IMR-90 (cell line): ENCODE measurements around the gene ZBTB4. TPM values are rescaled to one million over a fixed set of nuclear protein-coding genes. Genes with fewer than 3 reads are reported as not detected.
A peak's percentile ranks its signal among the peaks of the same experiment; 100 is the strongest.

Experiments
- ATAC-seq: fragments of 200-7000 bp; cut with Tn5 transposase; 2 replicates; pipeline ENCODE4 v1.9.1; 2020; ENCODE audit warnings: low read depth, mild to moderate bottlenecking, moderate library complexity
- BruUV-seq: library from RNA; stranded (reverse); fragments of 400-500 nt; replicated peaks from 2 replicates; lab custom pipeline; 2021; lab: Mats Ljungman, UMichigan
- CTCF ChIA-PET: fragments of 300-600 bp; formaldehyde crosslinking; extraction: SDS; loops from one replicate; lab custom pipeline; 2021; ENCODE audit warnings: antibody characterized with exemption; lab: Yijun Ruan, JAX
- POLR2A ChIA-PET: fragments of 300-600 bp; sonication (Branson Sonifier 250); formaldehyde crosslinking; loops from one replicate; lab custom pipeline; 2022; ENCODE audit warnings: antibody characterized with exemption; ENCODE audit not compliant: unreplicated experiment; lab: Charles Lee
- DNase-seq: peaks from one replicate; pipeline ENCODE4 v3.0.0; 2013
- H2AFZ ChIP-seq: replicated peaks from 2 replicates; pipeline ENCODE3; 2013; ENCODE audit warnings: low read length, mild to moderate bottlenecking; ENCODE audit not compliant: poor library complexity
- H2AK5ac ChIP-seq: 2 replicates; pipeline ENCODE4 v1.6.1; 2013; ENCODE audit warnings: low read depth, low read length, inconsistent platforms
- H2AK9ac ChIP-seq: replicated peaks from 2 replicates; pipeline ENCODE3; 2013; ENCODE audit warnings: mild to moderate bottlenecking, low read depth, low read length, moderate library complexity; ENCODE audit not compliant: poor library complexity
- H2BK120ac ChIP-seq: 2 replicates; pipeline ENCODE4 v1.6.1; 2013; ENCODE audit warnings: low read depth, low read length, inconsistent platforms
- H2BK15ac ChIP-seq: 3 replicates; pipeline ENCODE4 v1.6.1; 2013; ENCODE audit warnings: low read depth, low read length, inconsistent platforms
- H2BK20ac ChIP-seq: 2 replicates; pipeline ENCODE4 v1.6.1; 2013; ENCODE audit warnings: low read depth, mild to moderate bottlenecking, inconsistent platforms, low read length, moderate library complexity
- H2BK5ac ChIP-seq: 2 replicates; pipeline ENCODE4 v1.6.1; 2013; ENCODE audit warnings: mild to moderate bottlenecking, low read depth, low read length, inconsistent platforms; ENCODE audit not compliant: poor library complexity, severe bottlenecking
- H3K14ac ChIP-seq: replicated peaks from 2 replicates; pipeline ENCODE4 v1.6.1; 2013; ENCODE audit warnings: low read depth, low read length, inconsistent platforms
- H3K18ac ChIP-seq: 2 replicates; pipeline ENCODE4 v1.6.1; 2013; ENCODE audit warnings: low read depth, low read length, control low read depth
- H3K23ac ChIP-seq: 2 replicates; pipeline ENCODE4 v1.6.1; 2013; ENCODE audit warnings: low read depth, low read length, inconsistent platforms
- H3K27ac ChIP-seq: 2 replicates; pipeline ENCODE4 v1.5.1; 2013; ENCODE audit warnings: mild to moderate bottlenecking, control low read depth, low read length; ENCODE audit not compliant: insufficient read depth
- H3K27me3 ChIP-seq: 2 replicates; pipeline ENCODE4 v1.6.1; 2013; ENCODE audit warnings: low read length; ENCODE audit not compliant: control insufficient read depth, insufficient read depth
- H3K36me3 ChIP-seq: 2 replicates; pipeline ENCODE4 v1.6.1; 2013; ENCODE audit warnings: low read length, mixed read lengths; ENCODE audit not compliant: control insufficient read depth, insufficient read depth
- H3K4ac ChIP-seq: 2 replicates; pipeline ENCODE4 v1.6.1; 2013; ENCODE audit warnings: low read depth, low read length, inconsistent platforms
- H3K4me1 ChIP-seq: 2 replicates; pipeline ENCODE4 v1.6.1; 2013; ENCODE audit warnings: low read length, mixed read lengths; ENCODE audit not compliant: control insufficient read depth, insufficient read depth
- H3K4me2 ChIP-seq: 2 replicates; pipeline ENCODE4 v1.6.1; 2013; ENCODE audit warnings: low read depth, mild to moderate bottlenecking, control low read depth, low read length, moderate library complexity
- H3K4me3 ChIP-seq: 2 replicates; pipeline ENCODE4 v1.5.1; 2013; ENCODE audit warnings: low read depth, mild to moderate bottlenecking, control low read depth, low read length, moderate library complexity; ENCODE audit not compliant: insufficient read depth
- H3K56ac ChIP-seq: 2 replicates; pipeline ENCODE4 v1.6.1; 2013; ENCODE audit warnings: low read length, inconsistent platforms; ENCODE audit not compliant: insufficient read depth; ENCODE audit errors: extremely low read depth
- H3K79me1 ChIP-seq, 2 experiments: 2 replicates each; pipeline ENCODE4 v1.6.1; 2013; ENCODE audit warnings: low read length in 2 of 2, inconsistent platforms in 1 of 2, low read depth in 1 of 2
- H3K9ac ChIP-seq: 2 replicates; pipeline ENCODE4 v1.6.1; 2013; ENCODE audit warnings: low read depth, low read length, control low read depth
- H3K9me1 ChIP-seq: 2 replicates; pipeline ENCODE4 v1.6.1; 2013; ENCODE audit warnings: low read length, inconsistent platforms; ENCODE audit not compliant: insufficient read depth
- H3K9me3 ChIP-seq: 2 replicates; pipeline ENCODE4 v1.6.1; 2013; ENCODE audit warnings: low read length; ENCODE audit not compliant: control insufficient read depth, insufficient read depth
- H4K20me1 ChIP-seq: 2 replicates; pipeline ENCODE4 v1.6.1; 2013; ENCODE audit warnings: low read length, inconsistent platforms; ENCODE audit not compliant: insufficient read depth
- H4K5ac ChIP-seq: 2 replicates; pipeline ENCODE4 v1.6.1; 2013; ENCODE audit warnings: mild to moderate bottlenecking, low read depth, low read length, control low read depth
- H4K8ac ChIP-seq, 2 experiments: 2 replicates each; pipeline ENCODE4 v1.6.1; 2013; ENCODE audit warnings: low read depth in 2 of 2, low read length in 2 of 2, control low read depth in 1 of 2, inconsistent platforms in 1 of 2
- H4K91ac ChIP-seq: 2 replicates; pipeline ENCODE4 v1.6.1; 2013; ENCODE audit warnings: low read depth, low read length, inconsistent platforms; ENCODE audit not compliant: insufficient read depth
- CEBPB ChIP-seq: IDR thresholded peaks from 2 replicates; pipeline ENCODE4 v1.6.1; 2012; ENCODE audit warnings: low read depth, low read length, improper control_type of control experiment
- FOS ChIP-seq: fragments of 150-350 bp; IDR thresholded peaks from 2 replicates; pipeline ENCODE4 v1.6.1; 2016; ENCODE audit warnings: low read depth, low read length
- MAZ ChIP-seq: IDR thresholded peaks from 2 replicates; pipeline ENCODE4 v1.6.1; 2012; ENCODE audit warnings: low read depth, mild to moderate bottlenecking, low read length, improper control_type of control experiment, moderate library complexity, borderline replicate concordance
- NFE2L2 ChIP-seq: fragments of 150-350 bp; IDR thresholded peaks from 2 replicates; pipeline ENCODE4 v1.6.1; 2016; ENCODE audit warnings: low read depth, mild to moderate bottlenecking, low read length
- RCOR1 ChIP-seq: IDR thresholded peaks from 2 replicates; pipeline ENCODE4 v1.6.1; 2012; ENCODE audit warnings: mild to moderate bottlenecking, low read length, improper control_type of control experiment; ENCODE audit not compliant: insufficient replicate concordance
- SMC3 ChIP-seq: fragments of 150-350 bp; IDR thresholded peaks from 2 replicates; pipeline ENCODE4 v1.6.1; 2016; ENCODE audit warnings: low read depth, mild to moderate bottlenecking, antibody characterized with exemption, low read length, moderate library complexity
- WGBS, 2 experiments: methylation state at CpG; one replicate each; pipeline versions ENCODE4 v1.1.5 to v1.1.7; 2013; ENCODE audit warnings: missing lambda C conversion rate in 2 of 2; ENCODE audit not compliant: insufficient read length in 1 of 2; ENCODE audit errors: extremely low coverage in 2 of 2; 5-methylcytosine and 5-hydroxymethylcytosine counted together
- dilution Hi-C: fragments of 300-500 bp; cut with HindIII; formaldehyde crosslinking; loops from one replicate; pipeline ENCODE4 v1.14.3; 2018; ENCODE audit warnings: low sequenced_read_pairs; ENCODE audit not compliant: unreplicated experiment
- in situ Hi-C: fragments of 300-500 bp; cut with MboI; formaldehyde crosslinking; loops from 3 replicates; pipeline ENCODE4 v1.14.3; 2019; ENCODE audit warnings: low sequenced_read_pairs, inconsistent platforms, mixed read lengths
- intact Hi-C: fragments of 100-400 bp; cut with micrococcal nuclease; formaldehyde crosslinking; loops from 2 replicates; pipeline ENCODE4 v1.10.0; 2022
- polyA plus RNA-seq, 3 experiments: library from polyadenylated mRNA; depleted of rRNA; stranded (reverse); fragments of >200 nt; gene quantifications; 2 replicates each; pipeline ENCODE4 v1.2.3, GENCODE V29; 2012; ENCODE audit warnings: low replicate concordance in 1 of 3
- total RNA-seq: library from RNA; depleted of rRNA; stranded (reverse); fragments of >200 nt; gene quantifications from 2 replicates; pipeline ENCODE4 v1.2.3, GENCODE V29; 2012

The ZBTB4 gene
- total and polyA plus RNA-seq, 2 of the 4 experiments (the other 2 are of a cell fraction), result 6.3 to 20.3 TPM

- Histone ChIP-seq H3K27me3 (no peaks in the 10 kb centered on the region), H4K5ac (no peak overlapping the region), H3K4me1 (peaks cover 8% of the 10 kb centered on the region), H3K9me1 (peaks cover 7% of the 10 kb centered on the region; the same call in 1 of the 2 replicates), H2BK5ac (no peak overlapping the region), H3K56ac (no peak overlapping the region), H3K27ac (no peak overlapping the region), H3K4me2 (no peak overlapping the region), H2BK20ac (no peak overlapping the region), H3K9ac (no peak overlapping the region), H2BK120ac (no peak overlapping the region), H2AK5ac (no peak overlapping the region), H3K36me3 (peaks cover 40% of the 10 kb centered on the region), H3K4me3 (no peak overlapping the region), H3K14ac (no peak overlapping the region), H3K79me1 (peaks cover 0 to 23% of the 10 kb centered on the region in 2 experiments; a peak in 3 of 4 replicates), H4K20me1 (peaks cover 11% of the 10 kb centered on the region), H4K91ac (no peak overlapping the region), H3K9me3 (no peaks in the 10 kb centered on the region), H2AK9ac (peak overlapping the region; percentile 24), H3K23ac (no peak overlapping the region), H3K18ac (no peak overlapping the region), H2AFZ (peak overlapping the region; percentile 21), H2BK15ac (no peak overlapping the region), H3K4ac (no peak overlapping the region), H4K8ac (no peak overlapping the region)
- TF ChIP-seq MAZ (no peak), RCOR1 (no peak), FOS (no peak), SMC3 (no peak), NFE2L2 (no peak), CEBPB (no peak)
- in situ Hi-C loops, result no loop called here
- DNase-seq (no peak), ATAC-seq (no peak)
- intact Hi-C loops, result no loop called here
- POLR2A ChIA-PET, result no interaction called here
- no TSS peak for BruUV-seq
- CTCF ChIA-PET, result no interaction called here
- 92% methylated on average over 18 of the region's 25 CpGs; no CpG with 5 or more reads in 1 of the 2 experiments for WGBS, 2 experiments
- dilution Hi-C loops, result no loop called here
Measured at GRCh38 chr17:7410634-7411426, 68.6 kb downstream of the ZBTB4 start.
